Large intestine (tissue), 3 donors: ENCODE data around the gene UPK2. TPM values are rescaled to one million over a fixed set of nuclear protein-coding genes. Genes with fewer than 3 reads are reported as not detected.
"Not testable (repeated sequence)": the region's sequence is repeated elsewhere in the genome, so short reads cannot be mapped to it uniquely, and the experiment has no call there.

Experiments used
- DNase-seq, 2 donors: peaks; one replicate each; pipeline versions ENCODE4 v3.0.0 to v3.0.0-alpha.2; 2013
- H3K27ac ChIP-seq: one replicate; pipeline ENCODE4 v1.5.1; 2013; ENCODE audit warnings: low read length
- H3K27me3 ChIP-seq: 2 replicates; pipeline ENCODE4 v1.6.1; 2013; ENCODE audit warnings: low read length; ENCODE audit not compliant: control insufficient read depth, insufficient read depth
- H3K36me3 ChIP-seq: 2 replicates; pipeline ENCODE4 v1.6.1; 2013; ENCODE audit warnings: low read length; ENCODE audit not compliant: control insufficient read depth, insufficient read depth
- H3K4me1 ChIP-seq: one replicate; pipeline ENCODE4 v1.6.1; 2013; ENCODE audit warnings: low read length; ENCODE audit not compliant: control insufficient read depth, insufficient read depth
- H3K4me3 ChIP-seq: one replicate; pipeline ENCODE4 v1.5.1; 2013; ENCODE audit warnings: low read length
- H3K9me3 ChIP-seq: one replicate; pipeline ENCODE4 v1.6.1; 2013; ENCODE audit warnings: mild to moderate bottlenecking, low read depth, low read length, moderate library complexity; ENCODE audit not compliant: control insufficient read depth
- WGBS: methylation state at CpG from one replicate; pipeline ENCODE4 v1.1.5; 2013; ENCODE audit warnings: low lambda C conversion rate; ENCODE audit not compliant: insufficient coverage; 5-methylcytosine and 5-hydroxymethylcytosine counted together
- polyA plus RNA-seq: library from polyadenylated mRNA; unstranded; fragments of 120-200 nt; gene quantifications from one replicate; pipeline ENCODE4 v1.2.1, GENCODE V29; 2013

Gene UPK2
- polyA plus RNA-seq, 1 donor, result 0.10 TPM

GRCh38 chr11:118991486-118992038 is 35.5 kb downstream of the UPK2 start:
- not testable (repeated sequence) for DNase-seq, H3K36me3 ChIP-seq, H3K9me3 ChIP-seq, H3K27ac ChIP-seq, H3K27me3 ChIP-seq, H3K4me1 ChIP-seq, H3K4me3 ChIP-seq
- WGBS, result no CpG with 5 or more reads among the region's 44 CpGs

DNA sequence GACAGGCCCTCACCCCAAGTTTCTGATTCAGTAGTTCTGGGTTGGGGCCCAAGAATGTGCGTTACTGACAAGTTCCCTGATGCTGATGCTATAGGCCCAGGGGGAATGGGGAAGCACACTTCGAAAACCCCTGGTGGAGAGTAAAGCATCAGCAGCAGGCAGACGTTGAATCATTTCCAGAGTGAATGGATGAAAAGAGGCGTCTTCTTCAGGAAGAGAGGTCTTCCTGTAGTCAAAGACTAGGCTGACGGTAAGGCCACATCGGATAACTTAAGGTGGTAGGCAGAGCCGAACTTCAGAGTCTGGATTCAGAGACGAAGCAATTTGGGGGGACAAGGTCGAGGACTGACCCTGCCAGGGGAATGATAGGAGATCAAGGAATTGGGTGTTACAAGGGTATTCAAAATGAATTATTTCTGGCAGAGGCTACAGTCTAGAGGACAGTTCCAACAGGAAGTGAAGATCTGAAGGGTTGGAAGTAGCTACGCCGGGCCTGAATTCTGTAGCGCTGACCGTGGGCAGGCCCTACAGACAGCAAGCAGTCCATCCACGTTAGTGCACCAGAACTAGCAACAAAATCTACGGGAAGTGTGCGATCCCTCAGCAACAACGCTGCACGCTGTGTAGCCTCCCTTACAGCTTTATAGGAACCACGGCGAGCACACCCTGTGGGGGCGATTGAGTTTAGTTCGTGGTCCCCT is 41.0 kb downstream of the UPK2 start:
- peaks cover 11% of the 10 kb centered on the region for H3K36me3 ChIP-seq
- DNase-seq, result peak in 1 of 2 donors; percentile 16
- peak overlapping the region; percentile 89 for H3K4me3 ChIP-seq
- no peaks in the 10 kb centered on the region for H3K27me3 ChIP-seq
- WGBS, result no CpG with 5 or more reads among the region's 22 CpGs
- H3K4me1 ChIP-seq, result peaks cover 4% of the 10 kb centered on the region
- peak overlapping the region; percentile 25 for H3K27ac ChIP-seq
- peaks cover 2% of the 10 kb centered on the region for H3K9me3 ChIP-seq

DNA sequence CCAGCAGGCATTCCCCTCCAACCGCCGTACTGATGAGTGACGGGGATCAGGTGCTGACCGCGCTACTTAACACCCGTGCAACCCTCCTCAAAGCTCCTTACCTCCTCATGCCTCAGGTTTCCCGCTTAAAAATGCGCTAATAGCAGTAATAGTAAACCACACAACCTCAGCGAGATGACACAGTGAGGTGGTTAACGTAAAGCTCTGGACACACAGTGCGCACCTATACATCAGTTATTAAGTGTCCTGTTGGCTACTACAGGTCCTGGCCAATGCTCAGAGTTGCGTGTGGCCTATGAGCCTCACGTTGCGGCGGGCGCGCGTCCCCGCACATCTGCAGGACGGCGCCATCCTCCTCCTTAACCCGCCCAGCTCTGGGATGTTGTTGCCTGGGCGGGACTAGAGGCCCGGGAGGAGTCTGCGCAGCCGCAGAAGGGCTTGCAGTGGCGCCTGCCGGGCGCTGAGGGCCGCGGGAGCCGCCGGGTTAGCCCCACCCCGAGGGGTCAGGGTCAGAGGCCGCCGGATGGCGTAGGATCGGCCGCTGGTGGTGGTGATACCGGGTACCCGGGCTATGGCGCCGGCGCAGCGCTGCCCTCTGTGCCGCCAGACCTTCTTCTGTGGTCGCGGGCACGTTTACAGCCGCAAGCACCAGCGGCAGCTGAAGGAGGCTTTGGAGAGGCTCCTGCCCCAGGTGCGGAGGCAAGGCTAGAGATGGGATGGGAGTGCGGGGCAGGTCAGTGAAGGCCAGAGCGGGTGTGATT is 41.7 kb downstream of the UPK2 start, which contains the start of gene CENATAC:
TSS of gene CENATAC (plus strand) at position 512 of the 761 bp plus-strand sequence. CDS start at position 572, 60 bp downstream.
- peaks cover 17% of the 10 kb centered on the region for H3K36me3 ChIP-seq
- H3K27ac ChIP-seq, result peak within 1 kb of the TSS; percentile 73
- peak; percentile 92 to 93 for DNase-seq
- H3K9me3 ChIP-seq, result no peaks in the 10 kb centered on the region
- no CpG with 5 or more reads among the region's 54 CpGs for WGBS
- peak within 1 kb of the TSS; percentile 89 for H3K4me3 ChIP-seq
- H3K4me1 ChIP-seq, result peaks cover 4% of the 10 kb centered on the region
- no peaks in the 10 kb centered on the region for H3K27me3 ChIP-seq

DNA sequence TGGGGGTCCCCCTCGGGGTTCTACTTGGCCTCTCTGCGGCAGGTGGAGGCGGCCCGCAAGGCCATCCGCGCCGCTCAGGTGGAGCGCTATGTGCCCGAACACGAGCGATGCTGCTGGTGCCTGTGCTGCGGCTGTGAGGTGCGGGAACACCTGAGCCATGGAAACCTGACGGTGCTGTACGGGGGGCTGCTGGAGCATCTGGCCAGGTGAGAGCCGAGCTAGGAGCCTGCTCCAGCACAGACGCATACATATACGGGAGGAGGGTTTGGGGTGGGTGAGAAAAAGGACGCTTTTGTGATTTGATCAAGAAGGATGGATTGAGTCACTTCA is 42.3 kb downstream of the UPK2 start:
- Histone ChIP-seq H3K9me3 (no peaks in the 10 kb centered on the region), H3K4me1 (peaks cover 4% of the 10 kb centered on the region), H3K4me3 (peak overlapping the region; percentile 89), H3K36me3 (peaks cover 21% of the 10 kb centered on the region), H3K27me3 (no peaks in the 10 kb centered on the region), H3K27ac (peak overlapping the region; percentile 73)
- WGBS, result no CpG with 5 or more reads among the region's 19 CpGs
- no peak for DNase-seq

DNA sequence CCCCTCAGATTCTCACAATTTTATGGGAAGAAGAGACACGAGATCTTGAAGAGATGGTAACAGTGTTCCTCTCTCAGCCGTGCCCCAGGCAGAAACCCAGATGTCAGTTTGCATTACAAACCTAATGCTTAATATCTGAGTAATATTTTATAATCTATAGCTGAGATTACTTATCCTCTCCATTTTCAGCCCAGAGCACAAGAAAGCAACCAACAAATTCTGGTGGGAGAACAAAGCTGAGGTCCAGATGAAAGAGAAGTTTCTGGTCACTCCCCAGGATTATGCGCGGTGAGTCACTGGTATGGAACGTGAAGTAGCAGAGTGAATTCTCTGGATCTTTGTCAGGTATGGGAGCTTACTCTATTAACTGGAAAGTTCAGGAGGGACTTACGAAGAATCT is 42.7 kb downstream of the UPK2 start:
- peak in 1 of 2 donors; percentile 49 for DNase-seq
- Histone ChIP-seq H3K4me1 (peaks cover 4% of the 10 kb centered on the region), H3K36me3 (peaks cover 21% of the 10 kb centered on the region), H3K9me3 (no peaks in the 10 kb centered on the region), H3K27me3 (no peaks in the 10 kb centered on the region), H3K4me3 (peak overlapping the region; percentile 89), H3K27ac (peak overlapping the region; percentile 73)
- WGBS, result 50% methylated on average over 2 of the region's 6 CpGs

DNA sequence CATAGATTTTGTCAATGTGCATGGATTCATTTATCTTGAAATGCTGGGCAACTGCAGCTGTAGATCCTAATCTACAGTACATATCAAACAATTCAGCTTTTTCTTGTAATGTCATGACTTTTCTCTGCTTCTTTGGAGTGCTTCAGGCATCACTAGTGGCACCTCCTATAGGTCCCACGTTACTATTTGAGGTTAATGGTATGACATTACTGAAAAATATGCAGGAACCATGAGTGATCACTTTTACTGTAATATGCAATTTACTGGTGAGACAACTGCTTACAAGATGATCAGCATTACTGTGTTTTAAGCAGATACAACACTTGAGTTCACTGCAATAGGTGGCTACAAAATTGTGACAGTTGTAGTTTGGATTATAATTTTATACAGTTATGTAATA is 44.8 kb downstream of the UPK2 start:
- H3K27ac ChIP-seq, result no peak overlapping the region
- no peak overlapping the region for H3K4me3 ChIP-seq
- no CpG with 5 or more reads among the region's 1 CpG for WGBS
- DNase-seq, result no peak
- peaks cover 4% of the 10 kb centered on the region for H3K4me1 ChIP-seq
- no peaks in the 10 kb centered on the region for H3K27me3 ChIP-seq
- H3K36me3 ChIP-seq, result peaks cover 26% of the 10 kb centered on the region
- no peaks in the 10 kb centered on the region for H3K9me3 ChIP-seq

DNA sequence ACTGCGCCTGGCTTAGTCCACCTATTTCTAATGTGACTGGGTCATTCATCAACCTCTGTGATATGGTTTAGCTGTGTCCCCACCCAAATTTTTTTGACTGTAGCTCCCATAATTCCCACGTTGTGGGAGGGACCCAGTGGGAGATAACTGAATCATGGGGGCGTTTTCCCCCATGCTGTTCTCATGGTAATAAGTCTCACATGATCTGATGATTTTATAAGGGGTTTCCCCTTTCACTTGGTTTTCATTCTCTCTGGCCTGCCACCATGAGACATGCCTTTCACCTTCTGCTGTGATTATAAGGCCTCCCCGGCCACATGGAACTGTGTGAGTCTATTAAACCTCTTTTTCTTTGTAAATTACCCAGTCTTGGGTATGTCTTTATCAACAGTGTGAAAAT is 50.6 kb downstream of the UPK2 start:
- Histone ChIP-seq H3K4me3 (no peak overlapping the region), H3K27ac (no peak overlapping the region), H3K27me3 (no peaks in the 10 kb centered on the region), H3K36me3 (peaks cover 43% of the 10 kb centered on the region), H3K4me1 (no peaks in the 10 kb centered on the region), H3K9me3 (no peaks in the 10 kb centered on the region)
- no peak for DNase-seq
- WGBS, result no CpG with 5 or more reads among the region's 4 CpGs

Other genes starting within 250 kb of the UPK2 start
- 71.9 TPM for gene DDX6, start 165.1 kb upstream of the UPK2 start, polyA plus RNA-seq
- gene CXCR5, start 72.4 kb upstream of the UPK2 start, polyA plus RNA-seq, result 0.07 TPM
- 28.4 TPM for gene BCL9L, start 30.4 kb upstream of the UPK2 start, polyA plus RNA-seq
- gene FOXR1, start 15.5 kb downstream of the UPK2 start, polyA plus RNA-seq, result 0.04 TPM
- 35.0 TPM for gene CENATAC, start 41.8 kb downstream of the UPK2 start, polyA plus RNA-seq
- 1,295 TPM for gene RPS25, start 62.0 kb downstream of the UPK2 start, polyA plus RNA-seq
- gene TRAPPC4, start 62.5 kb downstream of the UPK2 start, polyA plus RNA-seq, result 87.9 TPM
- gene SLC37A4, start 74.6 kb downstream of the UPK2 start, polyA plus RNA-seq, result 192 TPM
- gene HYOU1, start 100.9 kb downstream of the UPK2 start, polyA plus RNA-seq, result 83.1 TPM
- gene VPS11, start 111.5 kb downstream of the UPK2 start, polyA plus RNA-seq, result 50.4 TPM
- 25.3 TPM for gene HMBS, start 128.6 kb downstream of the UPK2 start, polyA plus RNA-seq
- 51.1 TPM for gene DPAGT1, start 145.6 kb downstream of the UPK2 start, polyA plus RNA-seq
- 18.1 TPM for gene C2CD2L, start 151.0 kb downstream of the UPK2 start, polyA plus RNA-seq
- gene HINFP, start 165.3 kb downstream of the UPK2 start, polyA plus RNA-seq, result 40.2 TPM
- gene ABCG4, start 192.8 kb downstream of the UPK2 start, polyA plus RNA-seq, result 1.2 TPM
- gene NLRX1, start 212.4 kb downstream of the UPK2 start, polyA plus RNA-seq, result 10.4 TPM
- 64.1 TPM for gene NHERF4, start 229.2 kb downstream of the UPK2 start, polyA plus RNA-seq